IMR-90 (cell line): ENCODE data around the gene MYH16. TPM values are rescaled to one million over a fixed set of nuclear protein-coding genes. Genes with fewer than 3 reads are reported as not detected.

Experiments
- ATAC-seq: fragments of 200-7000 bp; cut with Tn5 transposase; 2 replicates; pipeline ENCODE4 v1.9.1; 2020; ENCODE audit warnings: low read depth, mild to moderate bottlenecking, moderate library complexity
- BruUV-seq: library from RNA; stranded (reverse); fragments of 400-500 nt; replicated peaks from 2 replicates; lab custom pipeline; 2021; lab: Mats Ljungman, UMichigan
- CTCF ChIA-PET: fragments of 300-600 bp; formaldehyde crosslinking; extraction: SDS; loops from one replicate; lab custom pipeline; 2021; ENCODE audit warnings: antibody characterized with exemption; lab: Yijun Ruan, JAX
- POLR2A ChIA-PET: fragments of 300-600 bp; sonication (Branson Sonifier 250); formaldehyde crosslinking; loops from one replicate; lab custom pipeline; 2022; ENCODE audit warnings: antibody characterized with exemption; ENCODE audit not compliant: unreplicated experiment; lab: Charles Lee
- DNase-seq: peaks from one replicate; pipeline ENCODE4 v3.0.0; 2013
- H2AFZ ChIP-seq: replicated peaks from 2 replicates; pipeline ENCODE3; 2013; ENCODE audit warnings: low read length, mild to moderate bottlenecking; ENCODE audit not compliant: poor library complexity
- H2AK5ac ChIP-seq: 2 replicates; pipeline ENCODE4 v1.6.1; 2013; ENCODE audit warnings: low read depth, low read length, inconsistent platforms
- H2AK9ac ChIP-seq: replicated peaks from 2 replicates; pipeline ENCODE3; 2013; ENCODE audit warnings: mild to moderate bottlenecking, low read depth, low read length, moderate library complexity; ENCODE audit not compliant: poor library complexity
- H2BK120ac ChIP-seq: 2 replicates; pipeline ENCODE4 v1.6.1; 2013; ENCODE audit warnings: low read depth, low read length, inconsistent platforms
- H2BK15ac ChIP-seq: 3 replicates; pipeline ENCODE4 v1.6.1; 2013; ENCODE audit warnings: low read depth, low read length, inconsistent platforms
- H2BK20ac ChIP-seq: 2 replicates; pipeline ENCODE4 v1.6.1; 2013; ENCODE audit warnings: low read depth, mild to moderate bottlenecking, inconsistent platforms, low read length, moderate library complexity
- H2BK5ac ChIP-seq: 2 replicates; pipeline ENCODE4 v1.6.1; 2013; ENCODE audit warnings: mild to moderate bottlenecking, low read depth, low read length, inconsistent platforms; ENCODE audit not compliant: poor library complexity, severe bottlenecking
- H3K14ac ChIP-seq: replicated peaks from 2 replicates; pipeline ENCODE4 v1.6.1; 2013; ENCODE audit warnings: low read depth, low read length, inconsistent platforms
- H3K18ac ChIP-seq: 2 replicates; pipeline ENCODE4 v1.6.1; 2013; ENCODE audit warnings: low read depth, low read length, control low read depth
- H3K23ac ChIP-seq: 2 replicates; pipeline ENCODE4 v1.6.1; 2013; ENCODE audit warnings: low read depth, low read length, inconsistent platforms
- H3K27ac ChIP-seq: 2 replicates; pipeline ENCODE4 v1.5.1; 2013; ENCODE audit warnings: mild to moderate bottlenecking, control low read depth, low read length; ENCODE audit not compliant: insufficient read depth
- H3K27me3 ChIP-seq: 2 replicates; pipeline ENCODE4 v1.6.1; 2013; ENCODE audit warnings: low read length; ENCODE audit not compliant: control insufficient read depth, insufficient read depth
- H3K36me3 ChIP-seq: 2 replicates; pipeline ENCODE4 v1.6.1; 2013; ENCODE audit warnings: low read length, mixed read lengths; ENCODE audit not compliant: control insufficient read depth, insufficient read depth
- H3K4ac ChIP-seq: 2 replicates; pipeline ENCODE4 v1.6.1; 2013; ENCODE audit warnings: low read depth, low read length, inconsistent platforms
- H3K4me1 ChIP-seq: 2 replicates; pipeline ENCODE4 v1.6.1; 2013; ENCODE audit warnings: low read length, mixed read lengths; ENCODE audit not compliant: control insufficient read depth, insufficient read depth
- H3K4me2 ChIP-seq: 2 replicates; pipeline ENCODE4 v1.6.1; 2013; ENCODE audit warnings: low read depth, mild to moderate bottlenecking, control low read depth, low read length, moderate library complexity
- H3K4me3 ChIP-seq: 2 replicates; pipeline ENCODE4 v1.5.1; 2013; ENCODE audit warnings: low read depth, mild to moderate bottlenecking, control low read depth, low read length, moderate library complexity; ENCODE audit not compliant: insufficient read depth
- H3K56ac ChIP-seq: 2 replicates; pipeline ENCODE4 v1.6.1; 2013; ENCODE audit warnings: low read length, inconsistent platforms; ENCODE audit not compliant: insufficient read depth; ENCODE audit errors: extremely low read depth
- H3K79me1 ChIP-seq, 2 experiments: 2 replicates each; pipeline ENCODE4 v1.6.1; 2013; ENCODE audit warnings: low read length in 2 of 2, inconsistent platforms in 1 of 2, low read depth in 1 of 2
- H3K9ac ChIP-seq: 2 replicates; pipeline ENCODE4 v1.6.1; 2013; ENCODE audit warnings: low read depth, low read length, control low read depth
- H3K9me1 ChIP-seq: 2 replicates; pipeline ENCODE4 v1.6.1; 2013; ENCODE audit warnings: low read length, inconsistent platforms; ENCODE audit not compliant: insufficient read depth
- H3K9me3 ChIP-seq: 2 replicates; pipeline ENCODE4 v1.6.1; 2013; ENCODE audit warnings: low read length; ENCODE audit not compliant: control insufficient read depth, insufficient read depth
- H4K20me1 ChIP-seq: 2 replicates; pipeline ENCODE4 v1.6.1; 2013; ENCODE audit warnings: low read length, inconsistent platforms; ENCODE audit not compliant: insufficient read depth
- H4K5ac ChIP-seq: 2 replicates; pipeline ENCODE4 v1.6.1; 2013; ENCODE audit warnings: mild to moderate bottlenecking, low read depth, low read length, control low read depth
- H4K8ac ChIP-seq, 2 experiments: 2 replicates each; pipeline ENCODE4 v1.6.1; 2013; ENCODE audit warnings: low read depth in 2 of 2, low read length in 2 of 2, control low read depth in 1 of 2, inconsistent platforms in 1 of 2
- H4K91ac ChIP-seq: 2 replicates; pipeline ENCODE4 v1.6.1; 2013; ENCODE audit warnings: low read depth, low read length, inconsistent platforms; ENCODE audit not compliant: insufficient read depth
- BHLHE40 ChIP-seq: fragments of 150-350 bp; IDR thresholded peaks from 2 replicates; pipeline ENCODE4 v1.6.1; 2016; ENCODE audit warnings: mild to moderate bottlenecking, low read depth, low read length
- CEBPB ChIP-seq: IDR thresholded peaks from 2 replicates; pipeline ENCODE4 v1.6.1; 2012; ENCODE audit warnings: low read depth, low read length, improper control_type of control experiment
- CHD1 ChIP-seq: IDR thresholded peaks from 2 replicates; pipeline ENCODE4 v1.6.1; 2012; ENCODE audit warnings: low read depth, low read length, improper control_type of control experiment
- FOS ChIP-seq: fragments of 150-350 bp; IDR thresholded peaks from 2 replicates; pipeline ENCODE4 v1.6.1; 2016; ENCODE audit warnings: low read depth, low read length
- MAFK ChIP-seq: IDR thresholded peaks from 2 replicates; pipeline ENCODE4 v1.6.1; 2012; ENCODE audit warnings: low read depth, low read length, improper control_type of control experiment
- MAZ ChIP-seq: IDR thresholded peaks from 2 replicates; pipeline ENCODE4 v1.6.1; 2012; ENCODE audit warnings: low read depth, mild to moderate bottlenecking, low read length, improper control_type of control experiment, moderate library complexity, borderline replicate concordance
- MXI1 ChIP-seq: IDR thresholded peaks from 2 replicates; pipeline ENCODE4 v1.6.1; 2012; ENCODE audit warnings: low read depth, mild to moderate bottlenecking, low read length, moderate library complexity, borderline replicate concordance
- NFE2L2 ChIP-seq: fragments of 150-350 bp; IDR thresholded peaks from 2 replicates; pipeline ENCODE4 v1.6.1; 2016; ENCODE audit warnings: low read depth, mild to moderate bottlenecking, low read length
- POLR2A ChIP-seq: IDR thresholded peaks from 2 replicates; pipeline ENCODE4 v1.6.1; 2012; ENCODE audit warnings: mild to moderate bottlenecking, low read depth, low read length
- RAD21 ChIP-seq: IDR thresholded peaks from 2 replicates; pipeline ENCODE4 v1.6.1; 2012; ENCODE audit warnings: low read length, improper control_type of control experiment
- RCOR1 ChIP-seq: IDR thresholded peaks from 2 replicates; pipeline ENCODE4 v1.6.1; 2012; ENCODE audit warnings: mild to moderate bottlenecking, low read length, improper control_type of control experiment; ENCODE audit not compliant: insufficient replicate concordance
- RFX5 ChIP-seq: IDR thresholded peaks from 2 replicates; pipeline ENCODE4 v1.8.0; 2012; ENCODE audit warnings: low read depth, mild to moderate bottlenecking, low read length, moderate library complexity
- SMC3 ChIP-seq: fragments of 150-350 bp; IDR thresholded peaks from 2 replicates; pipeline ENCODE4 v1.6.1; 2016; ENCODE audit warnings: low read depth, mild to moderate bottlenecking, antibody characterized with exemption, low read length, moderate library complexity
- WGBS, 2 experiments: methylation state at CpG; one replicate each; pipeline versions ENCODE4 v1.1.5 to v1.1.7; 2013; ENCODE audit warnings: missing lambda C conversion rate in 2 of 2; ENCODE audit not compliant: insufficient read length in 1 of 2; ENCODE audit errors: extremely low coverage in 2 of 2; 5-methylcytosine and 5-hydroxymethylcytosine counted together
- dilution Hi-C: fragments of 300-500 bp; cut with HindIII; formaldehyde crosslinking; loops from one replicate; pipeline ENCODE4 v1.14.3; 2018; ENCODE audit warnings: low sequenced_read_pairs; ENCODE audit not compliant: unreplicated experiment
- in situ Hi-C: fragments of 300-500 bp; cut with MboI; formaldehyde crosslinking; loops from 3 replicates; pipeline ENCODE4 v1.14.3; 2019; ENCODE audit warnings: low sequenced_read_pairs, inconsistent platforms, mixed read lengths
- intact Hi-C: fragments of 100-400 bp; cut with micrococcal nuclease; formaldehyde crosslinking; loops from 2 replicates; pipeline ENCODE4 v1.10.0; 2022
- polyA plus RNA-seq, 3 experiments: library from polyadenylated mRNA; depleted of rRNA; stranded (reverse); fragments of >200 nt; gene quantifications; 2 replicates each; pipeline ENCODE4 v1.2.3, GENCODE V29; 2012; ENCODE audit warnings: low replicate concordance in 1 of 3
- total RNA-seq: library from RNA; depleted of rRNA; stranded (reverse); fragments of >200 nt; gene quantifications from 2 replicates; pipeline ENCODE4 v1.2.3, GENCODE V29; 2012
- TF ChIP-seq, protein P1 (sequence below): fragments of 150-350 bp; IDR thresholded peaks from 2 replicates; pipeline ENCODE4 v1.6.1; 2016; ENCODE audit warnings: low read depth, mild to moderate bottlenecking, low read length, moderate library complexity, borderline replicate concordance
- TF ChIP-seq, protein P2 (sequence below): fragments of 150-350 bp; IDR thresholded peaks from 2 replicates; pipeline ENCODE4 v1.6.1; 2017; ENCODE audit warnings: mild to moderate bottlenecking, antibody characterized with exemption, low read length, low read depth
- TF ChIP-seq, protein P3 (sequence below): conservative IDR thresholded peaks from 2 replicates; pipeline ENCODE4 v1.5.1; 2012; ENCODE audit warnings: mild to moderate bottlenecking, low read depth, low read length, improper control_type of control experiment

The MYH16 gene
- total and polyA plus RNA-seq, 2 of the 4 experiments (the other 2 are of a cell fraction), result 0.09 to 0.18 TPM

DNA sequence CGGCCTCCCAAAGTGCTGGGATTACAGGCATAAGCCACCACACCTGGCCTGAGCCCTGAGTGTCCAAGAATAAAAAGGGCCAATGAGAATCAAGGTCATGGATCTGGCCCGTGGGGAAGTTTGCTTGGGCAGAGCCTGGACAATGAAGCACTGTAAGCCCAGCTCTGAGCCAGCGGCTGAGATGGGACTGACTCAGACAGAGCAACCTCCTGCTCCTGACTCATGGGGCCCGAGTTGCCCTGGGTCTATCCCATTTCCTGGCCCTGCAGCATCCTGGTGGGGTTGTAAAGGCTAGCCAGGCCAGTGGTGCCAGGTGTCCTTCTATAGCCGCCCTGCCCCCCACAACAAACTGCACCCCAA, 5.2 kb upstream of the MYH16 start:
- Histone ChIP-seq H4K20me1 (no peaks in the 10 kb centered on the region), H3K27ac (peak overlapping the region; percentile 18; the same call in 1 of the 2 replicates), H3K9me1 (peaks cover 5% of the 10 kb centered on the region; the same call in 1 of the 2 replicates), H2AK9ac (peak overlapping the region; percentile 66), H3K27me3 (peaks cover 11% of the 10 kb centered on the region; the same call in 1 of the 2 replicates), H2BK5ac (peak overlapping the region; percentile 77), H2BK20ac (peak overlapping the region; percentile 79; the same call in 1 of the 2 replicates), H3K14ac (no peak overlapping the region), H3K23ac (no peak overlapping the region), H3K9me3 (0 out of 2 replicates have a peak, but pooled peaks cover 4% of the 10 kb centered on the region), H2BK120ac (peak overlapping the region; percentile 75; the same call in 1 of the 2 replicates), H3K56ac (no peak overlapping the region), H4K5ac (no peak overlapping the region), H4K91ac (no peak overlapping the region; the same call in 1 of the 2 replicates), H4K8ac (peak overlapping the region in 1 of 2 experiments; percentile 69; a peak in 2 of 4 replicates), H3K18ac (no peak overlapping the region), H3K4me1 (peaks cover 7% of the 10 kb centered on the region), H3K9ac (no peak overlapping the region), H3K4me2 (no peak overlapping the region), H3K36me3 (no peaks in the 10 kb centered on the region), H3K79me1 (no peaks in the 10 kb centered on the region), H3K4me3 (no peak overlapping the region), H2BK15ac (peak overlapping the region; percentile 87; the same call in 1 of the 3 replicates), H3K4ac (peak overlapping the region; percentile 76; the same call in 1 of the 2 replicates), H2AFZ (peak overlapping the region; percentile 44), H2AK5ac (peak overlapping the region; percentile 98)
- ChIA-PET CTCF (no interaction called here), POLR2A (no interaction called here)
- WGBS, 2 experiments, result 0% methylated on average over 2 of the region's 5 CpGs; no CpG with 5 or more reads in 1 of the 2 experiments
- in situ Hi-C loops (no loop called here), intact Hi-C loops (no loop called here), dilution Hi-C loops (no loop called here)
- TF ChIP-seq MAZ, result peak; percentile 40; the same call in 1 of the 2 replicates
- TF ChIP-seq CHD1, result no peak
- no peak for TF ChIP-seq BHLHE40
- no peak for TF ChIP-seq RFX5
- TF ChIP-seq SMC3, result no peak
- peak; percentile 28 for TF ChIP-seq RCOR1
- TF ChIP-seq MXI1, result 0 out of 2 replicates have a peak, but pooled peaks have one; percentile 21
- TF ChIP-seq FOS, result peak; percentile 84
- TF ChIP-seq, protein P1, sequence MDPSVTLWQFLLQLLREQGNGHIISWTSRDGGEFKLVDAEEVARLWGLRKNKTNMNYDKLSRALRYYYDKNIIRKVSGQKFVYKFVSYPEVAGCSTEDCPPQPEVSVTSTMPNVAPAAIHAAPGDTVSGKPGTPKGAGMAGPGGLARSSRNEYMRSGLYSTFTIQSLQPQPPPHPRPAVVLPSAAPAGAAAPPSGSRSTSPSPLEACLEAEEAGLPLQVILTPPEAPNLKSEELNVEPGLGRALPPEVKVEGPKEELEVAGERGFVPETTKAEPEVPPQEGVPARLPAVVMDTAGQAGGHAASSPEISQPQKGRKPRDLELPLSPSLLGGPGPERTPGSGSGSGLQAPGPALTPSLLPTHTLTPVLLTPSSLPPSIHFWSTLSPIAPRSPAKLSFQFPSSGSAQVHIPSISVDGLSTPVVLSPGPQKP, result no peak
- TF ChIP-seq NFE2L2, result no peak
- TF ChIP-seq, protein P2, sequence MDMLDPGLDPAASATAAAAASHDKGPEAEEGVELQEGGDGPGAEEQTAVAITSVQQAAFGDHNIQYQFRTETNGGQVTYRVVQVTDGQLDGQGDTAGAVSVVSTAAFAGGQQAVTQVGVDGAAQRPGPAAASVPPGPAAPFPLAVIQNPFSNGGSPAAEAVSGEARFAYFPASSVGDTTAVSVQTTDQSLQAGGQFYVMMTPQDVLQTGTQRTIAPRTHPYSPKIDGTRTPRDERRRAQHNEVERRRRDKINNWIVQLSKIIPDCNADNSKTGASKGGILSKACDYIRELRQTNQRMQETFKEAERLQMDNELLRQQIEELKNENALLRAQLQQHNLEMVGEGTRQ, result no peak
- no peak for TF ChIP-seq CEBPB
- TF ChIP-seq RAD21, result peak; percentile 32; the same call in 1 of the 2 replicates
- TF ChIP-seq MAFK, result no peak
- TF ChIP-seq, protein P3, sequence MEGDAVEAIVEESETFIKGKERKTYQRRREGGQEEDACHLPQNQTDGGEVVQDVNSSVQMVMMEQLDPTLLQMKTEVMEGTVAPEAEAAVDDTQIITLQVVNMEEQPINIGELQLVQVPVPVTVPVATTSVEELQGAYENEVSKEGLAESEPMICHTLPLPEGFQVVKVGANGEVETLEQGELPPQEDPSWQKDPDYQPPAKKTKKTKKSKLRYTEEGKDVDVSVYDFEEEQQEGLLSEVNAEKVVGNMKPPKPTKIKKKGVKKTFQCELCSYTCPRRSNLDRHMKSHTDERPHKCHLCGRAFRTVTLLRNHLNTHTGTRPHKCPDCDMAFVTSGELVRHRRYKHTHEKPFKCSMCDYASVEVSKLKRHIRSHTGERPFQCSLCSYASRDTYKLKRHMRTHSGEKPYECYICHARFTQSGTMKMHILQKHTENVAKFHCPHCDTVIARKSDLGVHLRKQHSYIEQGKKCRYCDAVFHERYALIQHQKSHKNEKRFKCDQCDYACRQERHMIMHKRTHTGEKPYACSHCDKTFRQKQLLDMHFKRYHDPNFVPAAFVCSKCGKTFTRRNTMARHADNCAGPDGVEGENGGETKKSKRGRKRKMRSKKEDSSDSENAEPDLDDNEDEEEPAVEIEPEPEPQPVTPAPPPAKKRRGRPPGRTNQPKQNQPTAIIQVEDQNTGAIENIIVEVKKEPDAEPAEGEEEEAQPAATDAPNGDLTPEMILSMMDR, result no peak
- no peak for TF ChIP-seq POLR2A
- peak; percentile 100 for ATAC-seq
- BruUV-seq, result no TSS peak
- peak; percentile 94 for DNase-seq
